Jurkat, Clone E6-1 (cell line): Measurements from ENCODE around the gene THSD7B.
A peak's percentile ranks its signal among the peaks of the same experiment; 100 is the strongest.
"Not testable (repeated sequence)": the region's sequence is repeated elsewhere in the genome, so short reads cannot be mapped to it uniquely, and the experiment has no call there.

Source experiments
- DNase-seq: peaks from one replicate; pipeline ENCODE4 v3.0.0-alpha.2; 2011; ENCODE audit warnings: low read depth, low spot score
- H3K4me3 ChIP-seq: 2 replicates; pipeline ENCODE4 v1.5.1; 2011; ENCODE audit warnings: mild to moderate bottlenecking, low read length, control low read depth, moderate library complexity

The THSD7B gene

GRCh38 chr2:137009953-137010352 lies 244.6 kb downstream of the THSD7B start:
- no peak overlapping the region for H3K4me3 ChIP-seq
- no peak for DNase-seq

DNA sequence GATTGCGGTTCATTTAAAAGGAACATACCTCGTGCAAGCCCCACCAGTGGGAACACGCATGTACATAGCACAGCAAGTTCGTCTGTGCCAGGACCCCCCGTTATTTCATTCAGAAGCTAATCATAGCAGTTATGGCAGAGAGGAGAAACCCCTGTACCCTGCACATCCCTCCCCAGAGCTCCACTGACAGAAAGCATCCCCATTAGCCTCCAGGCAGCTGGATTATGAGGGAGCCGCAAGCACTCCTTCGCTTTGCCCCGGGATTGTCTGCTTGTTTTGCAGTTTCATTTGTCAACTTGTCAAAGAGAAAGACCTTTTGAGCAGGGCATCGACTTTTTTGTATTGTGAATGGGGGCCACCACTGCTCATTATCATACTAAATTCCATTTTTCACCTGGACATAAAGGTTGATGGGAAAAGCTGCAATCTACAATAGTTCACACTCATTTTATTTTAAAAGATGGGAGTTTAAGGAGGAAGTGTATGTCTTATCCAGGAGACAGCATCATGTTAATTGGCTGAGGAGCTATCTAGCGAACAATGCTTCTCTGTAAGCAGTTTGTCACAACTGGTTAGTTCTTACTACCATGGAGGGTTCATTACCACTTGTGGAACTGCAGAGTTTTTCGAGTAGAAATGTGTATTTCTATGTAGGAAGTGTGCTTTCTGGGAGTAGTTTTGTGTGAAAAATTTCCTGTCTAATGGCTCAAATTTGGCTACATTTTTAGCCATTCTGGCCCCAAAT lies 255.3 kb downstream of the THSD7B start:
- DNase-seq, result no peak
- no peak overlapping the region for H3K4me3 ChIP-seq

- no peak overlapping the region for H3K4me3 ChIP-seq
- no peak for DNase-seq
Observed at GRCh38 chr2:137021763-137022162, 256.4 kb downstream of the THSD7B start.

DNA sequence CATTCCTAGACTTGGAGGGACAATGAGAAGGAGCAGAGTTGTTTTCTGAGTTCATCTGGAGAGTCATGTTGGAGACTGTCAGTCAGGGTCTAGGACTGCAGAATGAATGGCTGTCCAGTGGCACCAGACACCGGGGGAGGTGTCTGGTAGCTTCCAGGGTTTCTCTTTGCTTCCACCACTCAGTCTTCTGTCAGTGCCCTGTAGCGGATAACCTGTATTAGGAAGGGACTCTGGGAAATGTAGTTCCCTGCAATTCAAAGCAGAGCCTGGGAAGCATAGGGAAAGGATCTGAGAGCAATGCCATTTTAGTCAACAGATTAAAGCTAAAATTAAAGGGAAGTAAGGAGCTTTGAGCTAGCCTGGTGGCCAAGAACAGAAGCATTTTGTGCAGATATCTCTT lies 257.9 kb downstream of the THSD7B start:
- no peak overlapping the region for H3K4me3 ChIP-seq
- no peak for DNase-seq

- no peak for DNase-seq
- no peak overlapping the region for H3K4me3 ChIP-seq
Observed at GRCh38 chr2:137031731-137032130, 266.4 kb downstream of the THSD7B start.

DNA sequence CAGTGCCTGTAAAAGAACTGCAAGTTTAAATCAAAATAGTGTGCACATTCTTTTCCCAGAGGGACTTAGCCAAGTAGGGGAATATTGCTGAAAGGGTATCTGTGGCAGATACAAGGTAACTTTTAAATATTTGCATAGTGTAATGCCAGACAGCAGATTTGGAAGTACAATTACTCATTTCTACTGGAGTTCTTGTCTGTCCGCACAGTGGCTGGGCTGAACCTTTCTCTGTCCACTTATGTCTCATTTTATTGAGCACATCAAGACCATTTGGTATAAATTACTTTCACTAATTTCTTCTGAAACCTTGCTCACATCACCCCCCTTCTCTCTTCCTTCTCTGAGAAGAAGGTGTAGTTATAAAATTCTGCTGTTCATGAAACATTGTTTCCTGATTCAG lies 271.3 kb downstream of the THSD7B start:
- H3K4me3 ChIP-seq, result no peak overlapping the region
- no peak for DNase-seq

GRCh38 chr2:137039482-137040152 lies 274.3 kb downstream of the THSD7B start:
- no peak overlapping the region for H3K4me3 ChIP-seq
- no peak for DNase-seq

- no peak for DNase-seq
- no peak overlapping the region for H3K4me3 ChIP-seq
Observed at GRCh38 chr2:137047369-137047768, 282.0 kb downstream of the THSD7B start.

GRCh38 chr2:137048455-137048854 lies 283.1 kb downstream of the THSD7B start:
- H3K4me3 ChIP-seq, result no peak overlapping the region
- DNase-seq, result no peak

DNA sequence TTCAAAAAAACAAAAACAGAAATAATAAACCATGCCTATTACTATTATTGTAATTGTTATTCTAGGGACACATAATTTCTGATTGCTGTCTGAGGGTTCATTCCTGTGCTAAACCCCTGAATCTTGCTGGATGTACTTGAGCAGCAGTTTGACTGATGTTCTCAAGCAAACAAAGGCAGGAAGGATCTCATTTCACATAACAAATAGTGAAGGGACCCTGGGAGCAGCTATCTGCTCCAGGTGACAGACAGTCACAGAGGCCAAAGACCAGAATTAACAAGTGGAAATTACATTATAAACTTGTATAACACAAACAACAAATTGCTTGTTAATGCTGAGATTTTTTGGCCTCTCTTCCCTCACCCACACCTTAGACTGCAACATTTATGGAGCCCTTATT lies 284.2 kb downstream of the THSD7B start:
- no peak overlapping the region for H3K4me3 ChIP-seq
- DNase-seq, result no peak

- DNase-seq, result peak; percentile 16
- H3K4me3 ChIP-seq, result no peak overlapping the region
Observed at GRCh38 chr2:137050949-137051348, 285.6 kb downstream of the THSD7B start.

DNA sequence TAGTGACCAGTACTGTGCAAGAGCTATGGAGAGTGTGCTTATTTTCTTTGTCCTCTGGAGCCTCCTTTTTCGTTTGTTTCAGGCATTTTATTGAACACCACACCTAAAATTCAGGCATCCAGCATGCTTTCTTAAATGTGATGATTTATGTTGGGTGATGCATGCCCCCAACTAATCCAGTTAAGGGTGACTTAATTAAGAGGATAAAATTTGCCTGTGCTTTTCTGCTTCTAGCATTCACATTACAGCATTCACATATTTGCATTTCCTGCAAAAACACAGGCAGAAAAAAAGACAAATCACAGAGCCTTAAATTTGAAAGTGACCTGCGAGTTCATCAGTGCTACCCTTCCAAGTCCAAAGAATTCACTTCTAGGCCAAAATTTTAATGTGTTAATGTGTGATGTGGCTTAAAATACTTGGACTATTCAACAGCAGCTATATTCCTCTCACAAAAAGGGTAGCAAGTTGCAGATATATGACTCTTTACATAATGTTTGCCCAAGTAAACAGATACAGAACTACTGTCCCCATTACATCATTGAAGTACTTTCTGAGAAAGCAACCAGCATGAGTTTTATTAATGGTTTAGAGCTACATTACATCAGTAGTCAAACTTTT lies 286.5 kb downstream of the THSD7B start:
- H3K4me3 ChIP-seq, result no peak overlapping the region
- DNase-seq, result no peak

GRCh38 chr2:137056704-137057103 lies 291.4 kb downstream of the THSD7B start:
- no peak overlapping the region for H3K4me3 ChIP-seq
- no peak for DNase-seq

DNA sequence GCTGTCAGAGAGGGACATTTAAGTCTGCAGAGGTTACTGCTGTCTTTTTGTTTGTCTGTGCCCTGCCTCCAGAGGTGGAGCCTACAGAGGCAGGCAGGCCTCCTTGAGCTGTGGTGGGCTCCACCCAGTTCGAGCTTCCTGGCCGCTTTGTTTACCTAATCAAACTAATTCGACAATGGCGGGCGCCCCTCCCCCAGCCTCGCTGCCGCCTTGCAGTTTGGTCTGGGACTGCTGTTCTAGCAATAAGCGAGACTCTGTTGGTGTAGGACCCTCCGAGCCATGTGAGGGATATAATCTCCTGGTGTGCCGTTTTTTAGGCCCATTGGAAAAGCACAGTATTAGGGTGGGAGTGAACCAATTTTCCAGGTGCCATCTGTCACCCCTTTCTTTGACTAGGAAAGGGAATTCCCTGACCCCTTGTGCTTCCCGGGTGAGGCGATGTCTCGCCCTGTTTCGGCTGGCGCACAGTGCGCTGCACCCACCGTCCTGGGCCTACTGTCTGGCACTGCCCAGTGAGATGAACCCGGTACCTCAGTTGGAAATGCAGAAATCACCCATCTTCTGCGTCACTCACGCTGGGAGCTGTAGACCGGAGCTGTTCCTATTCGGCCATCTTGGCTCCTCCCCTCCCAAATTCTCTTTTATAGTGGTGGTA lies 310.9 kb downstream of the THSD7B start:
- not testable (repeated sequence) for H3K4me3 ChIP-seq, DNase-seq

- no peak overlapping the region for H3K4me3 ChIP-seq
Observed at GRCh38 chr2:137091704-137092103, 326.4 kb downstream of the THSD7B start.

GRCh38 chr2:137093116-137093515 lies 327.8 kb downstream of the THSD7B start:
- no peak for DNase-seq
- H3K4me3 ChIP-seq, result no peak overlapping the region

More at GRCh38 chr2:137091704-137092103, 326.4 kb downstream of the THSD7B start:
- no peak for DNase-seq

DNA sequence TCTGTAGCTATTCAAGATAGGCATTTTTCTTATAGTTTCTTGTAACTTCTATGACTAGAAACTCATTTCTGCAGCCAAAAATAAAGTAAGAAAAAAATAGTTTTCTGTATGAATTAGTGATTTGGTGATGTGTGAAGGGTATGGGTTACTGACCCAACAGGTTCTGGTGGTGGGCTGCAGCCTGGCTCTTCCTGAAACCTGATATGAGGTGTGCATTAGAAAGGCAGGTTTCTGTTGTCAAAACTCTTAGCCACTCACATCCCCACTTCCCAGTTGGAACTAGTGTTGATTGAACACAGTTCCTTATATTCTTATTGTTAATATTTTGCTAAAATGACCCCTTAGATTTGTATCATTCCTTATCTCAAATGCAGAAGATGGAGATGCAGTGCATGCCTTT lies 330.8 kb downstream of the THSD7B start:
- DNase-seq, result no peak
- H3K4me3 ChIP-seq, result no peak overlapping the region

DNA sequence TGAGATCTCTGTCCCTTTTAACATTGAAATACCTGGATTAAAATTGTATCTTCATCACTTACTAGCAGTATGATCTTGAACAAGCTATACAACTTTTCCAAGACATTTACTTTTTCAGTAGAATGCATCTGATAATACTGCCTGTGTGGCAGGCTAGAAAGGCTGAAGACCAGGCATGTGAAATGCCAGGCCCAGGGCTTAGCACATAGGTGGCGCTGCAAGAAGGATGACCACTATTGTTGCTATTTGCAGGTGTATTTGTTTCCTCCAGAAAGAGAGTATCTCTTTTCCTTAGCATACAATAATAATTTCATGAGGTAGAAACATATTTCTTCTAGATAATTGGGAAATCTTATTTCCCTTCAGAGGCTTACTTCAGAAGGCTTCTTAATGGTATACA lies 331.3 kb downstream of the THSD7B start:
- no peak for DNase-seq
- H3K4me3 ChIP-seq, result no peak overlapping the region

GRCh38 chr2:137101814-137102213 lies 336.5 kb downstream of the THSD7B start:
- H3K4me3 ChIP-seq, DNase-seq: not testable (repeated sequence)

- no peak for DNase-seq
Observed at GRCh38 chr2:137107904-137108303, 342.6 kb downstream of the THSD7B start.

More at GRCh38 chr2:137107904-137108303, 342.6 kb downstream of the THSD7B start:
- H3K4me3 ChIP-seq, result no peak overlapping the region
